Omental fat pad (tissue), 4 donors: Measurements from ENCODE around the gene ERFL. TPM values are rescaled to one million over a fixed set of nuclear protein-coding genes. Genes with fewer than 3 reads are reported as not detected.

Experiments
- ATAC-seq: fragments of 150-250 bp; one replicate; pipeline ENCODE4 v1.9.1; 2016; ENCODE audit warnings: mild to moderate bottlenecking, moderate library complexity; ENCODE audit not compliant: low FRiP score
- DNase-seq: peaks from one replicate; pipeline ENCODE4 v3.0.0-alpha.2; 2019; ENCODE audit warnings: low spot score
- total RNA-seq, 4 donors: library from RNA; depleted of rRNA; stranded (reverse); fragments of >200 nt; gene quantifications; one replicate each; pipeline ENCODE4 v1.1.0, GENCODE V29; 2016
- TF ChIP-seq, protein P1 (sequence below), 3 donors: fragments of 450-650 bp; IDR thresholded peaks; one replicate each; pipeline ENCODE4 v1.5.1; 2016 to 2017; ENCODE audit warnings: antibody characterized with exemption in 3 of 3, mild to moderate bottlenecking in 3 of 3, moderate library complexity in 2 of 3

Gene ERFL
- total RNA-seq, 4 donors from 2014 or later: 0.25 TPM; not detected in 3

DNA sequence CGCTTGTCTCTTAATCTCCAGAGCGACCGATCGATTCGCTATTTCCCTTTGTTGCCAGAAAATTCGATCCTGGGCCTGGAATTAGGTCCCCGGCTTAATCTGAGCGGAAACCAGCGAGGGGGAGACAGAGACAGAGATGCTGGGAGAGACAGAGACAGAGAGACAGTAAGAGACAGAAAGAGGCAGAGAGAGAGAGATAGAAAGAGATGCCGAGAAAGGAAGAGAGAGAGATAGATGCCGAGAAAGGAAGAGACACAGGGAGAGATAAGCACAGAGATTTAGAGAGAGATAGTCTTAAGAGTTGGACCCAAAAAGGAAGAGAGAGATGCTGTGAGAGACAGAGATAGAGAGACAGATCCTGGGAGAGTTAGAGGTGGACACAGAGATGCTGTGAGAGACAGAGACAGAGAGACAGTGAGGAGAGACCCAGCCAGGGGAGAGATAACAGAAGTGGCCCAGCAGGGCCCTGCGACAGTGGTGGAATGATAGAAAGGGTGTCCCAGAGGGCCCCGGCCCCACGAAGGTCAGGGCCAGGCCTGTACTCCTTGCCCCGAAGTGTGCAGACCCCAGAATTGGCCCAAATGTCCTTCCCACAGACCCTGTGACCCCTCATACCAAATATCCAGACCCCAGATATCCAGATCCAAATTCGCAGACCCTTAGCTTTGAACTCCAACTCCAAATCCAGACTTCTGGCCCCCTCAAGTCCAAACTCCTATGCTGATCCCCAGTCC lies 1.3 kb downstream of the ERFL start:
- no peak for ATAC-seq
- TF ChIP-seq, protein P1, sequence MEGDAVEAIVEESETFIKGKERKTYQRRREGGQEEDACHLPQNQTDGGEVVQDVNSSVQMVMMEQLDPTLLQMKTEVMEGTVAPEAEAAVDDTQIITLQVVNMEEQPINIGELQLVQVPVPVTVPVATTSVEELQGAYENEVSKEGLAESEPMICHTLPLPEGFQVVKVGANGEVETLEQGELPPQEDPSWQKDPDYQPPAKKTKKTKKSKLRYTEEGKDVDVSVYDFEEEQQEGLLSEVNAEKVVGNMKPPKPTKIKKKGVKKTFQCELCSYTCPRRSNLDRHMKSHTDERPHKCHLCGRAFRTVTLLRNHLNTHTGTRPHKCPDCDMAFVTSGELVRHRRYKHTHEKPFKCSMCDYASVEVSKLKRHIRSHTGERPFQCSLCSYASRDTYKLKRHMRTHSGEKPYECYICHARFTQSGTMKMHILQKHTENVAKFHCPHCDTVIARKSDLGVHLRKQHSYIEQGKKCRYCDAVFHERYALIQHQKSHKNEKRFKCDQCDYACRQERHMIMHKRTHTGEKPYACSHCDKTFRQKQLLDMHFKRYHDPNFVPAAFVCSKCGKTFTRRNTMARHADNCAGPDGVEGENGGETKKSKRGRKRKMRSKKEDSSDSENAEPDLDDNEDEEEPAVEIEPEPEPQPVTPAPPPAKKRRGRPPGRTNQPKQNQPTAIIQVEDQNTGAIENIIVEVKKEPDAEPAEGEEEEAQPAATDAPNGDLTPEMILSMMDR (IDR thresholded peaks at IDR 0.05): no peak
- no peak for DNase-seq

DNA sequence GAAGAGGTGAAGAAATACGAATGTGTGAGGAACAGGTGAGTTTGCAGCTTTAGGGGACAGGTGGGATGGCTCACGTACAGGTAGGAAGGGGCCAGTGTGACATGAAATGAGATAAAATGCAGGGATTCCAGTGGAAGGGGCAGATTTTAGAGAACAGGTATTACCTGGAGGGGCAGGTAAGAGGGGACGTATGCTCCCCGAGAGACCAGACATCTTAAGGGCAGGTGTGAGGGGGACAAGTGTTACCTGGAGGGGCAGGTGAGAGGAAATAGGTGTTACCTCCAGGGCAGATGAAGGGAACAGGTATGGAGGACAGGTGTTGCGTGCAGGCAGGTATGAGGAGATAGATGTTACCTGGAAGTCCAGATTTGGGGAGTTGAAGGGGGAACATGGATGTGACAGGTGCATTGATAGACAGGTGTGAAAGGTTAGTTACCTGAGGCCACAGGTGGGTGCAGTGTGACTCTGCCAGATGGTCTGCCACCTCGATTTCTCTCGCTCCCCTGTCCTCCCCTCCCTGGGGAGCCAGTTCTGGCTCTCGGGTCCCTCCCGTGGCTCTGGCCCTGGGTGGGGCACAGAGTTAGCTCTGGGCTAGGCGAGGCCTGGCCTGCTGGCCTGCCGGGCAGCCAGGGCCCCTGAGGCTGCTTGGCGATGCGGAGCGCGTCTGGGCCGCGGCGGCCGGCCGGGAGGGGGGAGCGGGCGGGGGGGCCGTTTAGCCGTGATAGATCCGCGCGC lies 2.1 kb downstream of the ERFL start:
- TF ChIP-seq, protein P1 (IDR thresholded peaks at IDR 0.05): no peak
- ATAC-seq (no peak), DNase-seq (no peak)

DNA sequence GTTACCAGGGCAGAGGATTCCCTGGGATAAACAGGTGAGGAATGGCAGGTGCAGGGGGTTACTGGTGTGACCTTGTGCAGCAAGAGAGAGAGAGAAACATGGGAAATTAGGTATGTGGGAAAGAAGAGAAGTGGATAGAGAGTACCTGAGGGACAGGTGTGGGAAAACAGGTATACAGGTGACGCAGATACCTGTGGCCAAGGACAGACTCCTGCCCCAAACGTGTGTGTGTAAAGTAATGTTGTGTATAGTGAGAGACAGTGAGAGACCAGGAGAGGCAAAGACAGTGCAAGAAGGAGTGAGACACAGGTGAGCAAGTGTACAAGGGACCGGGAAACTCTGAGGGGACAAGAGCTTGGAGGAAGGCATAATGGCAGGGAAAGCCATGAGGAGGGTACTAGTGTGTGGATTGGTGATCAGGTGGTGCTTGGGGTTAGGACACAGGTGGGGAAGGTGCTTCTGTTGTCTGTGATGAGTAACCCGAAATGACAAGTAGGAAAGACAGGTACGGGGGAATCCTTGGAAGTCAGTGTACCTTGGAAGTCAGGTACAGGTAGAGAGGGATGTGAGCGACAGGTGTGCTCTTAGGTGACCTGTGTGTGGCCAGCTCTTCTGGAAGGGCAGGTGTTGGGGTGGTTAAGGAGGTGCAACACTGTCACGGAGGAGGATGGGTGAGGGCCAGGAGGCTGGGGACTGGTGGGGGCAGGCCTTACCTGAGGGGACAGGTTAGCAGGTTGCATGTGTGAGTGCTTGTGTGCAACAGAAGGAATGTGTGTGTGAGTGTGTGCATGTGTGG lies 2.8 kb downstream of the ERFL start:
- ATAC-seq (no peak), DNase-seq (no peak)
- TF ChIP-seq, protein P1 (IDR thresholded peaks at IDR 0.05): no peak

DNA sequence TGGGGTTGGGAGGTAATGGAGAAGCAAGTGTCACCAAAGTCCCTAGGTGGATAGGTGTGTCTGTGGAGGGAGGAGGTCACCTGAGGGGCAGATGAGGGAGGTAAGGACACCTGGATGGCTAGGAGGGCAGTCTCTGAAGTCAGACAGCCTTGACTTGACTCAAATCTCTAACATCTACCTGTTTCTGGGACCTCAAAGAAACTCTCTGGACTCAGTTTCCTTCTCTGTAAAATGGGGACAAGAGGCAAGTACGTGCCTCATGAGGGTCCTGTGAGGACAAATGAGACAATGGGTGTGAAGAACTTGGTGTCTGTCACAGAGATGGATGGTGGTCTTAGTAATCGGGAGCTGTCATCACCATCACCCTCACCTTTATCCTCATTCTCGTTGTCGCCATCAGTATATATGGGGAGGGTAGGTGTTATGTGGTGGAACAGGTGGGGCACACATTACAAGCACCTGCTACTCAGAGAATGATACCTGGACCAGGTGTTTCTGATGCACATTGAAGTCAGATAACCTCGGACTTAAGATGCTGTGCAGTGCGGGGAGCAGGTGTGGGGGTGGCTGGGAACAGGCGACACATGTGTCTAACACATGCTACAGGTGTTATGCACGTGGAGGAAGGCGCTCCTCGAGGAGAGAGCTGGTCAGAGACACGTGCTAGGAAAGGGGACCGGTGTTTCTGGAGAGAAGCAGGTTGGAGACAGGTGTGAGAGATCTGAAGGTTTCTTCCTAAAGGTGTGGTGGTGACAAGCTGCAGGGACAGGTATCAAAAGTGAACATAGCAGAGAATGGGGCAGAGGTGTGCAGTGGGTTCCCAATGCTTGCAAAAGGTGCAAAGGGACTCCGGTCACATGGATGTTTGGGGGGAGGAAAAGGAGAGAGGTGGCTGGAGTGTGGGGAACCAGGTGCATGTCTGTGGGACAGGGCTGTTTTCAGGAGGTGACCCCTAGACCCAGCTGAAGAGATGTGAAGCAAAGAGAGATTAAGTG lies 3.8 kb downstream of the ERFL start:
- DNase-seq (no peak), ATAC-seq (no peak)
- TF ChIP-seq, protein P1 (IDR thresholded peaks at IDR 0.05): no peak

DNA sequence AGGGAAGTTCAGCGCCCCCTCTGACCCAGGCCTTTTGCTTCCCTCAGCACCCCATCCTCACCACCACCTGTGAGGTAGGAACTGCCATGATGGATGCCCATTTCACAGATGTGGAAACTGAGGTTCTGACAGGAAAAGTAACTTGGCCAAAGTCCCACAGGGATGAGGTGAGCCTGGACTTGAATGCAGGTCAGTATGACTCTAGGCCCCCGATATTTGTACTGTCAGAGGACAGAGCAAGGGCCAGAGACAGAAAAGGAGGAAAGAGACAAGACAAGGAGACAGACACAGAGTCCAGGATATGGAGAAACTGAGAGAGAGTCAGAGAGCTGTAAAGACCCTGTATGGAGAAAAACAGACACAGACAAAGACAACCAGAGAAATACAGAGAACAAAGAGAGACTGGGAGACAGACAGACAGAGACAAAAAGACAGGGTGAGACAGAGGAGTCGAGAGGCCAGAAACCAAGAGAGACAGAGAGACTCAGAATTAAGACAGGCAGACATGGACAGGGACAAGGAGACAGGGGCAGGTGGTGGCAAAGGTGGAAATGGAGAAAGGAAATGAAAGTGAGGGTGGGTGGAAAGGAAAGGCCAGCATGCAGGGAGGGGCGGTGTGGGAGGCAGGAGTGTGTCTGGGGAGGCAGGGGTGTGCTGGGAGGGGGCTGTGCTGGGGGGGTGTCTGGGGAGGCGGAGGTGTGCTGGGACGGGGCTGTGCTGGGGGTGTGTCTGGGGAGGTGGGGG lies 5.0 kb downstream of the ERFL start:
- TF ChIP-seq, protein P1 (IDR thresholded peaks at IDR 0.05): no peak
- no peak for ATAC-seq
- DNase-seq: no peak
